CD4-positive, alpha-beta T cell treated with Interleukin-12 subunit alpha and Interleukin-12 subunit beta, for 1 hour (primary cell): ENCODE measurements around the gene GRM5.
A peak's percentile ranks its signal among the peaks of the same experiment; 100 is the strongest.
"Not testable (repeated sequence)": the region's sequence is repeated elsewhere in the genome, so short reads cannot be mapped to it uniquely, and the experiment has no call there.

ENCODE experiments used
- DNase-seq: peaks from one replicate; pipeline ENCODE4 v3.0.0-alpha.2; 2020

Gene GRM5

DNA sequence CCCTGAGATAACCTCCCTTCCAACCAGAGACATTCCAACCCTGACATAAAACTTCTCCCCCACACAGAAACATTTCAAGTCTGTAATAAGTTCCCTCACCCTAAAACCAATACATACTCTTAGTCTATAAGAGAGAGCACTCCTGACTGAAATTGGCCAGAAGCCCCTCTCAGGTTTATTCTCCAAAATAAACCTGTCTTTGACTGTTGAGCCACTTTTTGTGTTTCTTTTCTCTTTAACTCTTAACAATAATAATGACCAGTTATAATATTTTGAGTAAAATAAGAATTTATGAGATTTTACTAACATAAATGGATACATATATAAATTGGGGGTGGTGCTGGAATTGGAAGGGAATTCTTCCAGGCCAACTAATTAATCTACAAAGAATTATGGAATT, 93.6 kb downstream of the GRM5 start:
- DNase-seq: no peak

DNA sequence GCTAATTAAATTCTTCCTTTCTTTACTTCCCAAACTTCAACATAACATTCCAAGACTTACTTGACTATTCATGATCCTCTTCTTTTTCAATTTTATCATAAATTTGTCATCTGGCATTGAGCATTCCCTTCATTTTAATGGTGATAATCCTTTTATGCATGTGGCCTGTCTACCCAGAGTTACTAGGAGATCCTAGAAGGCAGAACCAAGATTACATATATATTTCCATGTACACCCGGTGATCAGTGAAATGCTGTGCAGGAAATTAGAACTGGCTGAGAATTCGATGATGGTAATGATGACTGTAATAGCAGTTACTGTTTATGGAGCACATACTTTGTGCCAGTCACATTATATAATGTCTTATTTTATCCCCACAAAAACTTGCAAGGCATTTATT, 104.2 kb downstream of the GRM5 start:
- not testable (repeated sequence) for DNase-seq

DNA sequence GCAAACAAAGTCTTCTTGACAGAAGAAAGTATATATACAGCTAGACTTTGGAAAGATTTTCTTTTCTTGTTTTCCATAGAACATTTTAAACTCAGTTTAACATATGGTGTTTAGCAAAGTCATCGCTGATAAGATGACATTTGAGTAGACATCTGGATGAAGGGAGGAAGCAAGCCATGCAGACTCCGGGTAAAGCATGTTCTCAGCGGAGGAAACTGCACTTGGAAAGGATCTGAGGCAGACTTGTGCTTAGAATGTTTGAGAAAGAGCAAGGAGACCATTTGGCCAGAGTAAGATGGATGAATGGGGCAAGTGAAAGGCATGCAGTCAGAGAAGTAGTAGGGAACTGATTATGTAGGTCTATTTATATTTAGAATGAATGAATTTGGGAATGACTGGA, 105.9 kb downstream of the GRM5 start:
- DNase-seq: not testable (repeated sequence)

DNA sequence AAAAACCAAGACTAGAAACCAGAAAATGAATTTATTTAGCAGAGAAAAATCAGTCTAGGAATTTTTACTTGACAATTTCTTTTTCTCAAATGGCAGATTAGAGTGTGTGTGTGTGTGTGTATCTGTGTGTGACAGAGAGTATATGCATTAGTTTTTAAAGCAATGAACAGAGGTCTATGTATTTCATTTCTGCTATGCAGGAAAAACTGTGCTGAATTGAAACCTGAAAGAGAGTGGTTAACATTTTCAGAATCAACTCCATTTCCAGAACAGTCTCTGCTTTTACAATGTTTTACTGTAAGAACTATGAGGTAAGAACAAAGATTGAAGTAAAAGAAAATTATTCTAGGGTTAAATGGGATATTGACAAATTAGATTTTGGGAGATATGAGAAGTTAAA, 114.8 kb downstream of the GRM5 start:
- no peak for DNase-seq

- DNase-seq: not testable (repeated sequence)
Observed at GRCh38 chr11:88948908-88949307, 116.9 kb downstream of the GRM5 start.

DNA sequence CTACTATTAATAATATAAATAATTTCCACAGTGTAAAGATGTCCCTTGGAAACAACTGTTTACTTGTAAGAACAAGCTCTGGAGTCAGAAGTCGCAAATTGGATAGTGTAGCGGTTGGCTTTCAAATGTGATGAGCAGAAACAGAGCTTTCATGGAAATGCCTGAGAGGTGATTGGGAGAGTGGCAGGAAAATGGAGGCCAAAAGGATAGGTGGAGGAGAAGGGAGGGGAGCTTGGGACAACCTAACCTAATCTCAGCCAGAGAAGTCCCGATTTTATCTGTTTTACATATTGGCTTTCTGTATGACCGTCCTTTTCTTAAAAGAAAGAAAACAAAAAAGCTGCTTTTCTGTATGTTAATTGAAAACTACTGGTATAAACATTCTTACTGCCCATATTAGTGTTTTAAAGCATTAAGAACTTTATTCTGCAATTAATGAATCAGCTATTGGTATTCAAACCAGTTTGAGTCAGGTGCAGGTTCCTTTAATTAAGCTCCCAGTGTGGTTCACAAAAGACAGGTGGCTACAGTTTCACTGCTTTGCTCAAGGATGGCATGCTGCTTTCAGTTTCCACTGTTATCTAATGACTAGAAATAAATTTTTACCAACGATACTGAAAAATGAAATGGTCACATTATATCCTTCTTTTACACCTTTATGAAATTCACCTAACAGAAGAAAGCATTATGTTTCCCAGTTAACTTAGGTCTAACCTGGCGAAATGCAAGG, 117.8 kb downstream of the GRM5 start:
- DNase-seq: not testable (repeated sequence)

GRCh38 chr11:88929665-88930064, 136.1 kb downstream of the GRM5 start:
- DNase-seq: not testable (repeated sequence)

- peak; percentile 2 for DNase-seq
Observed at GRCh38 chr11:88917065-88917464, 148.7 kb downstream of the GRM5 start.

DNA sequence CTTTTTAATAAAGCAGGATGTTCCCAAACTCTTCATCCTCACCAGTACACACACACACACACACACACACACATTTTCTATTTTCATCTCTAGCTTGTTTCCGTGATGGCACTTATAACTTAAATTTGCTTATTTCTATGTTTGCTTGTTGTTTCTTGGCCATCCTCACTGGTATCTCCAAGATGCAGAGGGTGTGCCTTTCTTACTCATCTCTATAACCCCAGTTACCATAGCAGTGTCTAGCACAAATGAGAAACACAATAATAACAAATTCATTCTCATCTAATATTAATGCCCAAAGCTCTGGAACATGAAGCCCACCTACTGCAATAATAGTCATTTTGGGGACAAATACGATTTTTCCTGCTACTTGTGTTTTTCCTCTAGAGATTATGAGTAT, 156.3 kb downstream of the GRM5 start:
- DNase-seq: no peak

GRCh38 chr11:88901436-88901835, 164.3 kb downstream of the GRM5 start:
- not testable (repeated sequence) for DNase-seq

DNA sequence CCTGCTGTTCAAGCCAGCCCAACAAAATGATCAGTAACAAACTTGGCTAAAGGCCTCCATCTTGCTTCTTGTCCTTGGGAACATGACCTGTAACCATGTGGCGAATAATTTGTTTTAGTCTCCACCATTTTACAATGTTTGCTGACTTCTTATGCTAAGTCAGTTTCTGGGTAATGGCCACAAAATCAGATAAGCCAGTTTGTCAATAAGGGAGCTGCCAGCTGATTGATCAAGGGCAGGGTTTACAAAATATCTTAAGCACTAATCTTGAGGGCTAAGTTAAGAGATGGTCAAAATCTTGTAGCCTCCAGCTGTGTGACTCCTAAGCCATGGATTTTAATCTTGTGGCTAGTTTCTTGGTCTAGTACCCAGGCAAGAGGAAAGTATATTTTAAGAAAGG, 176.9 kb downstream of the GRM5 start:
- DNase-seq: not testable (repeated sequence)

GRCh38 chr11:88886796-88887195, 179.0 kb downstream of the GRM5 start:
- DNase-seq: peak; percentile 57

GRCh38 chr11:88882800-88883199, 183.0 kb downstream of the GRM5 start:
- DNase-seq: not testable (repeated sequence)

DNA sequence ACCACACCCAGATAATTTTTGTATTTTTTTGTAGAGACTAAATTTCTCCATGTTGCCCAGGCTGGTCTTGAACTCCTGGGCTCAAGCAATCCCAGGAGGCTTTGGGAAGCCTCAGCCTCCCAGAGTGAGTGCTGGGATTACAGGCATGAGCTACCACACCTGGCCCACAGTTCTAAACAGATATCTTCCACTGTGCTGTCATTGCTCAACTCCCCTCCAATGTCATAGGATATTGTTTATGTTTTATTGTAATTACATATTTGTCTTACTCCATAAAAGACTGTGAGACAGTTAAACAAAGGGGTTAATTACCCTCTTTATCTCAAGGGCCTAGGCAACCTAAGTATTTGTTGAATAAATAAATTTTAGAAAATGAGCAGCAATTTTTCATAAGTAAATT, 204.2 kb downstream of the GRM5 start:
- no peak for DNase-seq

DNA sequence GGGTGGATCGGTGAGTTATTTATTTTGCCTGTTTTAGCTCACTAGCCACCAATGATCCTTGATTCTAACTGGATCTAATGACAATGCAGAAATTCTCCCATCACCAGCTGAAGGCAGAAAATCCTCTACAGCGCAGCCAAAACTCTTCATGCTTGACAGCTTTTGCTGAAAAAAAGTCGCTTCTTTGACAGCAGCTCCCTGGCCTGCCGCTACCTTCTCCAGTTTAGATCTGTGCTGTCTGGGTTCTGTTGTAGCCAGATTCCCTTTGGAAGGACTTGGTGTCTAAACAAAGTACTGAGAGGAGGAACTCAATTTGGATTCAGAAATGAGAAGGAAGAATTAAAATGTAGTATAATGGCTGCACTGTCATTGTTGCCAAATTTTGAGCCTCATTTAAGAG, 205.4 kb downstream of the GRM5 start:
- not testable (repeated sequence) for DNase-seq

DNA sequence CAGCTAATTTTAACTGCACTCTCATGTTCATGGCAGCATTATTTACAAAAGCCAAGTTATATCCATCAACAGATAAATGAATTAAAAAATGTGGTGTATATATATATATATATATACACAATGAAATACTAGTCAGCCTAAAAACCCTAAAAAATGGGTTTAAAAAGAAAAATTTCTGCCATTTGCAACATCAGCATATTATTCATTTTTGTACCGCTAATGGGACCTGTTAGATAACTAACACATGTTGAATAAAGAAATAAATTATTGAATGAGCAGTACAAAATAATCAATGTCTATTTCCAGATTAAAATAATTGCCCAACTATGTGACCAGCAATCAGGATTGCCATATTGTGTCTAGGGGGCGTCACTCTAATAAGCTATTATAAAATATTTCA, 211.8 kb downstream of the GRM5 start:
- not testable (repeated sequence) for DNase-seq

DNA sequence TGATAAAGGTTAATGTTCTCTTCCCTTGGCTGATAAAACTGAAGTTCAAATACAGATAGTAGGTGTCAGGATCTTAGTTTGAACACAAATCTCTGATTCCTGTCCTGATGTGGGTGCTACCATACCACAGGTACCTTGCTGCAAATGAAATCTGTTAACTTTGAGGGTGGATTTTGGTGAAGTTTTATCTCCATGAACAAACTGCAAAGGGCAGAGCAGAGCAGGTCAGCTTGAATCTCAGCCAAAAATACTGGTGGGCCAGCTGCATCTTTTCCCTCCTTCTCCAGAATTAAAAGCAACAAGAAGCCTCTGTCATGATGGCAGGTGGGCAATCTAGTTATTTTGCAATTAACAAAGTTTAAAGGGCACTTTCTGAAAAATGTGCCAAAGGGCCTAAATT, 214.2 kb downstream of the GRM5 start:
- DNase-seq: not testable (repeated sequence)

DNA sequence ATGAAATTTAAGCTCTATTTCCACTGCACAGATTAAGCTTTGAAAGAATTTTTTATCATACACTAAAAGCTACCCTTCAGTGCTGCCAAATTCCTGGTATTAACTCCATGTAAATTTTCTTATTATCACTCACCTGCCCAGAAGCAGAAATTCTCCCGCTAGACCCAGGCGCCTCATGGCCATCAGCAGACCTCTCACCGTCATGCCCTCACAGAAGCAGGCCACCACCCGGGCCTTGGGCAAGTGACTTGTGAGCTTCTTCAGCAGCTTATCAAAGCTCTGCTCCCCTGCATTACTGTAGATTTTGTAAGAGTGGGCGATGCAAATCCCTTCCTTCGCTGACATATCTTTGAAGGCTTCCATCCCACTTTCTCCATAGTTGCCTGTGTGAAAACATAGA, 216.0 kb downstream of the GRM5 start:
- DNase-seq: not testable (repeated sequence)

GRCh38 chr11:88849368-88849767, 216.4 kb downstream of the GRM5 start:
- DNase-seq: no peak

- not testable (repeated sequence) for DNase-seq
Observed at GRCh38 chr11:88846266-88846665, 219.5 kb downstream of the GRM5 start.

DNA sequence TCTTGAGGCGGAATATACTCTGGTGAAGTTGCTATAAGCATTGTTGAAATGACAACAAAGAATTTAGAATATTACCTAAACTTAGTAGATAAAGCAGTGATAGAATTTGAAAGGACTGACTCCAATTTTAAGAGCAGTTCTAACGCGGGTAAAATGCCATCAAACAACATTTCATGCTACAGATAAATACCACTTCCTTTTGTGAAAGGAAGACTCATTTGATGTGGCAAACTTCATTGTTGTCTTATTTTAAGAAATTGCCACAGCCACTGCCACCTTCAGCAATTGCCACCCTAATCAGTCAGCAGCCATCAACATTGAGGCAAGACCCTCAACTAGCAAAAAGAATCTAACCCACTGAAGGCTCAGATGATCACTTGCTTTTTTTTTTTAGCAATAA, 220.8 kb downstream of the GRM5 start:
- DNase-seq: peak; percentile 47

GRCh38 chr11:88843766-88844426, 221.9 kb downstream of the GRM5 start:
- peak; percentile 66 for DNase-seq

DNA sequence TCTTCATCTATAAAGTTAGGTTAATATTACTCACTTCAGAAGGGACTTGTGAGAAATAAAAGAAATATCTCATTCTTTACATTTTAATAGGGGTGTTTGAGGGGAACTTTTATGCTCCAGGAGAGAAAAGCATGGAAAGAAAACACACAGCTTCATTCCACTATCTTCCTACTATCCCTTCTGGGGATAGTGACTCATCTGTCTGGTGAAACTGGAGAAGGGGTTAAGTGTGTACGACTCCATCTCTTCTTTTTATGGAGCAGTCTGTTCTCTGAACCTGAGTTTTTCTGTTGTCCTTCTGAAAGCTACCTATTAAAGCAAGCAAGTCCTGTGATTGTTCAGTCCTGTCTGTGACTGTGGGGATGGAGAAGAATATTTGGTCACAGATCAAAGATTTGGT, 227.6 kb downstream of the GRM5 start:
- not testable (repeated sequence) for DNase-seq

GRCh38 chr11:88835709-88836108, 230.1 kb downstream of the GRM5 start:
- DNase-seq: not testable (repeated sequence)
